GM19463 (cell line): ENCODE measurements around the gene TBC1D9.
"Not testable (repeated sequence)": the region's sequence is repeated elsewhere in the genome, so short reads cannot be mapped to it uniquely, and the experiment has no call there.

Experiments
- ATAC-seq: cut with Tn5 transposase; IDR thresholded peaks from one replicate; pipeline ENCODE4 v1.9.1; 2021; ENCODE audit warnings: mild to moderate bottlenecking, moderate library complexity; ENCODE audit not compliant: unreplicated experiment

Gene TBC1D9

DNA sequence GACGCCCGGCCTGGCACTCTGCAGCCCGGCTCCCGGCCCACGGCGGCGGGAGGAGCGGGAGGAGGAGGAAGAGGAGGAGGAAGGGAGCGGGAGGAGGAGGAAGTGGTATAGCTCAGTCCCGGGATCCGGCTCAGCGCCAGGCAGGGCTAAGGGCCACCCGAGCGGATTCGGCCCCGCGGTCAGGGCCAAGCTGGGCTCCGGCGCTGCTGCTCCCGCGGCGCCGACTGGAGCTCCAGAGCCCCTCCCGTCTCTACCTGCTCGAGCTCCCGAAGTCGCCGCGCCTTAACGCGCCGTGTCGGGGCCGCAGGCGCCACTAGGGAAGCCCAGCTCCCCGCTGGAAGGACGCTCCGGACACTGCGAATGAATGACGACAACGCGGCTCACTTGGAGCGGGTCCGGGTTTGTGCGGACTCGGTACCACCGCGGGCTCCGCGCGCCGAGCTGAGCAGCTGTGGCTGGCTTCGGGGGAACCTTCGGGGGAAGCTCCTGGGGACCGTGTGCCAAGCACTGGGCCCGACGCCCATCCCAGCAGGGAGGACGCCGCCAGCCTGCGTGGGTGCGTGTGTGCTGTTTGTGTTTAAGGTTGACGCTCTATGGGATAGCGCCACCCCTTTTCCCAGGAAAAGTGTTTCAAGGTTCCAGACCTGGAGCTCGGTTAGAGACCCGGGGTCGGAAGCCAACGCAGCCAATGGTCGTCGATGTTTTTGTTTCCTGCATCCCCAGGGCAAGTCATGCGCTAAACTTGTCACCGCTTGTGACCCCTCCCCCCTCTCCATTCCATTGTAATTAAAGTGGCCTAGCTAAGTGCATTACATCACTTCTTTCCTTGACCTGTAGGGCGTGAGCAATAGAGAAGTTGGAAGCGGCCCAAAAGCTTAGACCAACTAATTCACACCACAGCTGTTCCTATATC is at the start of gene TBC1D9:
Gene TBC1D9, minus strand, starts transcription at position 67 of the 913 bp plus-strand sequence. CDS start 340 bp downstream, outside the sequence.
- peak; percentile 40 for ATAC-seq

DNA sequence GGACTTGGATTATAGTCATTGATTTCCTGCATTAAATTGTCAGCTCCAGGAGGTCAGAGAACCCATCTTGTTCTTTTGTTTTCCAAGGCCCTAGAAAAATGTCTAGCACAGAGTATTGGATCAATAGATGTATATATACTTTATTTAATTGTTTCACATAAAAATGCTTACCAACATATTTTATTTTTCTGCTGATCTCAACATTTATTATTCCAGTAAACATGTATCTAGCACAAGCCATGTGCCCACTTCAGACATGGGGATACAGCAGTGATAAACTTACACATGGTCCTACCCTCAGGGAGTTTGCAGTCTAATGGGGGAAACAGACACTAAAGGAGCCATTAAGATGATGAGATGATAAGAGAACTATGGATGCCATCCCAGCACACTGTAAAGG is 49.1 kb upstream of the TBC1D9 start:
- no peak for ATAC-seq

DNA sequence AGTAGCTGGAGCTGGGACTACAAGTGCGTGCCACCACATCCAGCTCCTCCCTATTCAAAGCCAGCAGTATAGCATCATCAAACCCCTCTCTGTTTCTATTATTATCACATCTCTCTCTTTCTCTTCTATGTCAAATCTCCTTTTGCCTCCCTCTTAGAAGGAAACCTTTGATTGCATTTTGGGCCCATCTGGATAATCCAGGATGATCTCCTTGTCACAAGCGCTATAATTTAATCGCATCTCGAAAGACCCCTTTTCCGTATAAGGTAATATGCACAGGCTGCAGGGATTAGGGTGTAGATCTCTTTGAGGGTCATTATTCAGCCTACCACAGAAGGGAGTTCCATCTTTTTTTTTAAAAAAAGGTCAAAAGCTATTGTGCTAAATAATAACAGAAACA is 46.4 kb upstream of the TBC1D9 start:
- ATAC-seq = no peak

GRCh38 chr4:140800666-140801065 is 44.5 kb upstream of the TBC1D9 start:
- peak; percentile 62 for ATAC-seq

DNA sequence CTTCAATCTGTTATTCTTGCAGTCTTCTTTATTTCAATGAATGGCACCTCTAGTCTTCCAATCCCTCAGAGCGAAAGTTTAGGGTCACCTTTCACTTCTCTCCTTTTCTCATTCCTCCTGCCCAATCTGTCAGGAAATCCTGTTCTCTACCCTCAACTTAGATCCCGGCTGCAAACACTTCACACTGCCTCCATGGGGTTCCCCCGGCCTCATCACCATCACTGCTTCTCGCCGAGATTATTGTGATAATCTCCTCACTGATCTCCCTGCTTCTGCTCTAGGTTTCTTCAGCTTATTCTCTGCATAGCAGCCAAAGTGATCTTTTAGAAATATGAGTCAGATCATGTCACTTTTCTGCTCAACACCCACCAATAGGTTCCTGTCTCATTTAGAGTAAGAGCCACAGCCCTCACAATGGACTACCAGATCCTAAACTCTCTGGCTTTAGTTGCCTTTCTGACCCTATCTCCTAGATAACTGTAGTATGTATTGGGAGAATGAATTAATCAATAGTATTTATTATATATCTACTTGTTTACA is 43.6 kb upstream of the TBC1D9 start:
- ATAC-seq = no peak

GRCh38 chr4:140793291-140793690 is 37.1 kb upstream of the TBC1D9 start:
- no peak for ATAC-seq

DNA sequence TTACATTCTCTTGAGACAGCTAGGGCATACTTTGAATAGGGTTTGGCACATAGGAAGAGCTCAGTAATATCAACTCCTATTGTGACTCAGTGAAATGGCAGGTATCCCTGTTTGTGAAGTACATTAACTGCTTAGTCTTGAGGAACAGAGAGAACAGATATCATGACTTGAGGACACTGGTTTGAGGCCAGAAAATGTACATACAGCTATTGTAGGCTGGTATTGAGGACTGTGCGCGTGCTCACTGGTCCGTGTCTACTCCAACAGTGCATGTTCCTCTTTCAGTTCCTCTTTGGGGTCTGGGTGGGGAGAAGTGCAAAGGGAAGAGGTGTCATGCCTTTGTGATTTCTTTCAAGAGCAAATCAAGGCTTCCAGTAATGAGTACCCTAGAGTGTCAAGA is 34.6 kb upstream of the TBC1D9 start:
- ATAC-seq = peak; percentile 77

- ATAC-seq = peak; percentile 13
Observed at GRCh38 chr4:140790171-140790570, 34.0 kb upstream of the TBC1D9 start.

- ATAC-seq = peak; percentile 30
Observed at GRCh38 chr4:140789759-140790158, 33.6 kb upstream of the TBC1D9 start.

- not testable (repeated sequence) for ATAC-seq
Observed at GRCh38 chr4:140782787-140783186, 26.6 kb upstream of the TBC1D9 start.

GRCh38 chr4:140781596-140781995 is 25.4 kb upstream of the TBC1D9 start:
- ATAC-seq = no peak

GRCh38 chr4:140777894-140778293 is 21.7 kb upstream of the TBC1D9 start:
- no peak for ATAC-seq

DNA sequence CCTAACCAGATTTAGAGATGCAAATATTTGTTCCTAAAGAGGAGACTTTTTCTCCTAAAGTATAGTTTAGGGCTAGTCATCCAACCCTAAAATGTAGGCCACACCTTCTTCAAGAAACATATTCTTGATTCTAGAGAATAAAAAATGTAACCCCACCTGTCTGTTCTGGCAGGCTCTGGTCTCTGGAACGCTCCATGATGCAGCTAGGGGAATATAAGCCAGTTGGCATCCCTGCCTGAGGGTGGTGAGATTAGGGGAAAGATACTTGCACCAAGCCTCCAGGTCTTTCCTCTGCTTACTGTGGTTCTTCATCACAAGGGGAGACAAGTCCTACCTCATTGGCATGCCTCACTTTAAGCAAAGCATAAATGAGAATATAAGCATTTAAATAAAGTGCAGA is 21.2 kb upstream of the TBC1D9 start:
- ATAC-seq = no peak

GRCh38 chr4:140776556-140776955 is 20.4 kb upstream of the TBC1D9 start:
- no peak for ATAC-seq

DNA sequence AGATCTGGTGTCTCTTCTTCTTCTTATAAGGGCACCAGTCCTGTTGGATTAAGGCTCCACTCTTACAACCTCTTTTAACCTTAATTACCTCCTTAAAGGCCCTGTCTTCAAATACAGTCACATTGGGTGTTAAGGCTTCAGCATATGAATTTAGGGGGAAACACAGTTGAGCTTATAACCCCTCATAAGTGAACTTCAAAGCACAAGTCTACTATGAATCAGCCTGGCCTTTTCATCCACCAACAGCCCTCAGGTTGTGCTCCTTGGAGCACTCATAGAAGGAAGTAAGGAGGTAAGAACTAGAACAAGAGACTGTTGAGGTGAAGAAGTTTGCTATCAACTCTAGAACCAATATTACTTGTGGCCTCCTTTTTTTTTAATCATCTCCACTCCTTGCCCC is 18.8 kb upstream of the TBC1D9 start:
- no peak for ATAC-seq

GRCh38 chr4:140774510-140774909 is 18.3 kb upstream of the TBC1D9 start:
- ATAC-seq = no peak

DNA sequence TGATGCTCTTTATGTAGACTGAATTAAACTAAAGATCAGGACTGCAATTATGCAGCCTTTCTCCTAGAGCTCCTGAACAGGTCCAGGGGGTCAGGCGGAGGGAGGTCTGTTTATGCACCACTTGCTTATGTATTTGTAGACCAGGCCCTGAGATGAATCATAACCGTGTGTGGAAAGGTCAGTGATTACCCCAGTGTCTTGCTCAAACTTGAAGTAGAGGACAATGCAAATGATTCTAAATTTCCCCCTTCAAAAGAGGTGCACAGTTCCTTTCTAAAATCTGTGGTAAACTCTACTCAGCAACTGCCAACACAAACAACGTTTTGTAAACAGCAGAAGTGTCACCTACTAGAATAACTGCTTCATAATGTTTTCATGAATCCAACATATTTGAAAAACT is 13.0 kb upstream of the TBC1D9 start:
- peak; percentile 69 for ATAC-seq

GRCh38 chr4:140764785-140765392 is 8.7 kb upstream of the TBC1D9 start:
- ATAC-seq = no peak

DNA sequence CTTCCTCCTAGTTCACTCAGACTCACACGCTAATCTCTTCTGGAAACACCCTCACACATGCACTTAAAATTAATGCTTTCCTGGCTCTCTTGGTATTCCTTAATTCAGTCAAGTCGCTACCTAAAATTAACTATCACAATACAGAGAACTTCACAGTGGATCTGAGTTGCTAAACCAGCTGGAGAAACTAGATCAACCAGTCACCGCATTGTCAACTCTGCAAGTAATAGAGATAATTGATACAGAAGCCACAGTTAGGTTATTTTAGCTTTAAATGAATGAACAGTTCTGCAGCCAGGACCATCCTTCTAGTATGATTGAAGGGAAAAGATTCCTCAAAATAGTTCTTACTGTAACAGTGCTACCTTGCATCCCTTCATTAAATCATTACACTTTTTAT is 6.0 kb upstream of the TBC1D9 start:
- no peak for ATAC-seq

GRCh38 chr4:140757232-140757630 is 1.0 kb upstream of the TBC1D9 start:
- no peak for ATAC-seq

GRCh38 chr4:140755774-140756318 is 339 bp downstream of the TBC1D9 start:
- ATAC-seq = peak; percentile 52
